AG09319 (cell line): ENCODE results near the gene UBE2H.
"Not testable (repeated sequence)": the region's sequence is repeated elsewhere in the genome, so short reads cannot be mapped to it uniquely, and the experiment has no call there.

Source experiments
- DNase-seq: peaks from one replicate; pipeline ENCODE4 v3.0.0-alpha.2; 2010; ENCODE audit warnings: low read depth; ENCODE audit errors: extremely low read depth
- CTCF ChIP-seq: IDR thresholded peaks from 2 replicates; pipeline ENCODE4 v1.5.1; 2011; ENCODE audit warnings: low read depth, mild to moderate bottlenecking, inconsistent platforms, low read length, moderate library complexity

The UBE2H gene

GRCh38 chr7:129830949-129831348 lies 121.8 kb downstream of the UBE2H start:
- no peak for TF ChIP-seq CTCF
- no peak for DNase-seq

GRCh38 chr7:129829737-129830631 lies 122.8 kb downstream of the UBE2H start:
- no peak for DNase-seq
- peak; percentile 76 for TF ChIP-seq CTCF

GRCh38 chr7:129828989-129829736 lies 123.6 kb downstream of the UBE2H start:
- DNase-seq, result no peak
- no peak for TF ChIP-seq CTCF

- DNase-seq, result no peak
- no peak for TF ChIP-seq CTCF
Observed at GRCh38 chr7:129828078-129828762, 124.5 kb downstream of the UBE2H start.

- DNase-seq, result no peak
- no peak for TF ChIP-seq CTCF
Observed at GRCh38 chr7:129827467-129827990, 125.2 kb downstream of the UBE2H start.

GRCh38 chr7:129826895-129827294 lies 125.9 kb downstream of the UBE2H start:
- not testable (repeated sequence) for DNase-seq

- no peak for DNase-seq
- peak; percentile 41 for TF ChIP-seq CTCF
Observed at GRCh38 chr7:129825209-129825970, 127.4 kb downstream of the UBE2H start.
